ENCODE measurements around the gene SCN10A. TPM values are rescaled to one million over a fixed set of nuclear protein-coding genes. Genes with fewer than 3 reads are reported as not detected.
A peak's percentile ranks its signal among the peaks of the same experiment; 100 is the strongest.

The SCN10A gene
- polyA plus RNA-seq, 1 of the 3 experiments (the other 2 are of a cell fraction) = not detected

DNA sequence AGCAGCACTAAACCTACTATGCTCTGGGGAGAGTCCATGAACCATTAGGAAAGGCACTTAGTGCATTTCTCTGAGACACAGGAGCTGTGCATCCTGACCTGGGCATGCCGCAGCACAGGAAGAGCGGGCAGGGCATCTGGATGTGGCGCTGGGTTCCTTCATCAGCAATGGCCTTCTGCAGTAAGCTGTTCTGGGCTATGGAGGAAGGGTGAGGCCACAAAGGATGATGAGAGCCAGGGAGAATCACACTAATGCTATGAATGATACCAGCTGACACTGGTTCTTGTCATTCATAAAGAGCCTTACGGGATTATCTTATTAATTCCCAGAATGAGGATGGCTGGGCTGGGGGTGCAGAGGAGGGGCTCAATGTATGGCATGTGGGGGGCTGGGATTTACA, 12.7 kb upstream of the SCN10A start:
- Histone ChIP-seq H3K36me3 (replicated peaks in 1 of 2; ENCODE audit: control insufficient read depth in 1 of 2, insufficient read depth in 2 of 2, low read length in 1 of 2) (no peaks in the 10 kb centered on the region), H2AFZ (ENCODE audit: low read depth) (no peak overlapping the region), H3K4me1 (ENCODE audit: control insufficient read depth in 1 of 2, insufficient read depth in 2 of 2, low read depth in 1 of 2, low read length in 1 of 2) (peaks cover 14 to 17% of the 10 kb centered on the region in 2 experiments; a peak in 3 of 4 replicates), H3K27ac (ENCODE audit: low read depth in 2 of 2, low read length in 1 of 2) (peak overlapping the region in 1 of 2 experiments; percentile 47; a peak in 1 of 4 replicates), H3K27me3 (ENCODE audit: insufficient read depth) (no peaks in the 10 kb centered on the region), H3K9me3 (no peaks in the 10 kb centered on the region), H3K9ac (no peak overlapping the region), H3F3A (replicated peaks; ENCODE audit: insufficient read depth) (no peaks in the 10 kb centered on the region), H3K4me3 (ENCODE audit: low read depth in 2 of 2, low read length in 1 of 2) (no peak overlapping the region), H3K4me2 (peak overlapping the region; percentile 11; the same call in 1 of the 2 replicates), H3K9me2 (no peaks in the 10 kb centered on the region), H4K20me1 (ENCODE audit: insufficient read depth) (no peaks in the 10 kb centered on the region), H3K79me2 (ENCODE audit: insufficient read depth) (no peaks in the 10 kb centered on the region)
- TF ChIP-seq, protein P1, sequence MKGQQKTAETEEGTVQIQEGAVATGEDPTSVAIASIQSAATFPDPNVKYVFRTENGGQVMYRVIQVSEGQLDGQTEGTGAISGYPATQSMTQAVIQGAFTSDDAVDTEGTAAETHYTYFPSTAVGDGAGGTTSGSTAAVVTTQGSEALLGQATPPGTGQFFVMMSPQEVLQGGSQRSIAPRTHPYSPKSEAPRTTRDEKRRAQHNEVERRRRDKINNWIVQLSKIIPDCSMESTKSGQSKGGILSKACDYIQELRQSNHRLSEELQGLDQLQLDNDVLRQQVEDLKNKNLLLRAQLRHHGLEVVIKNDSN (IDR thresholded peaks at IDR 0.05; ENCODE audit: borderline replicate concordance, low read depth) = no peak
- TF ChIP-seq YY1 (IDR thresholded peaks at IDR 0.05; ENCODE audit: low read depth) = no peak
- TF ChIP-seq TAF1 (IDR thresholded peaks at IDR 0.05; ENCODE audit: borderline replicate concordance, low read depth, low read length) = no peak
- peak; percentile 48 for TF ChIP-seq RCOR1 (IDR thresholded peaks at IDR 0.05; ENCODE audit: low read length)
- no peak for TF ChIP-seq FOXM1 (IDR thresholded peaks at IDR 0.05; ENCODE audit: low read depth)
- ChIA-PET POLR2A (no interaction called here), CTCF (interaction anchor here (0.8 to 3.1 kb wide), 4 partner anchors 10 to 171 kb away, joined by 3 to 21 read pairs (median 4); no protein-coding TSS in a partner anchor)
- DNase-seq = peak; percentile 36
- WGBS (ENCODE audit: low lambda C conversion rate) = 73% methylated on average over 4 of the region's 4 CpGs

DNA sequence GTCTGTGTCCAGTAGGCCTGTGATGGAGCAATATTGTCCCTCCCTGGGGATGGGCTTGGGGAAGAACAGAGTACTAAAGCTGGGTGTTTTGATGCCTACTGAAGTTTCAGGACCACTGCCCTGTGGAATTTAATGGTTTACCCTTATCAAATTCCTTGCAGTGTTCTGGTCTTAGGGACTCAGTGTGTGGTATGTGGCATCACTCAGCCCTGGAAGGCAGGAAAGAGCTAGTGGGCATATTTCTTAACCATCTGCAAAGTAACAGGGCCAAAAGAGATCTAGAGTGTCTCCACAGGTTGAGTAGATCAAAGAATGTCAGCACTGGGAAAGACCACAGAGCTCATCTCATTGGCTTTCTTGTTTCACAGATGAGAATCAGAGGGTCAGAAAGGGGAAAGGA, 11.8 kb upstream of the SCN10A start:
- TF ChIP-seq FOXM1 (IDR thresholded peaks at IDR 0.05; ENCODE audit: low read depth) (no peak), SIN3A (IDR thresholded peaks at IDR 0.05; ENCODE audit: borderline replicate concordance, low read depth, low read length) (no peak), GATA2 (CRISPR knock-in tag; IDR thresholded peaks at IDR 0.05) (no peak), TCF12 (IDR thresholded peaks at IDR 0.05) (no peak), YY1 (IDR thresholded peaks at IDR 0.05; ENCODE audit: low read depth) (no peak), TAF1 (IDR thresholded peaks at IDR 0.05; ENCODE audit: borderline replicate concordance, low read depth, low read length) (no peak), NFIC (IDR thresholded peaks at IDR 0.05; ENCODE audit: borderline replicate concordance) (no peak), POLR2AphosphoS5 (IDR thresholded peaks at IDR 0.05; ENCODE audit: low read depth, low read length) (no peak), CHD2 (IDR thresholded peaks at IDR 0.05; ENCODE audit: low read length, partially characterized antibody) (no peak)
- Histone ChIP-seq H3K79me2 (ENCODE audit: insufficient read depth) (no peaks in the 10 kb centered on the region), H3K36me3 (replicated peaks in 1 of 2; ENCODE audit: control insufficient read depth in 1 of 2, insufficient read depth in 2 of 2, low read length in 1 of 2) (no peaks in the 10 kb centered on the region), H3K4me2 (no peak overlapping the region), H3K9me3 (no peaks in the 10 kb centered on the region), H3K27ac (ENCODE audit: low read depth in 2 of 2, low read length in 1 of 2) (no peak overlapping the region), H2AFZ (ENCODE audit: low read depth) (no peak overlapping the region), H4K20me1 (ENCODE audit: insufficient read depth) (no peaks in the 10 kb centered on the region), H3K9me2 (no peaks in the 10 kb centered on the region), H3K27me3 (ENCODE audit: insufficient read depth) (no peaks in the 10 kb centered on the region), H3F3A (replicated peaks; ENCODE audit: insufficient read depth) (no peaks in the 10 kb centered on the region), H3K4me3 (ENCODE audit: low read depth in 2 of 2, low read length in 1 of 2) (no peak overlapping the region), H3K9ac (no peak overlapping the region), H3K4me1 (ENCODE audit: control insufficient read depth in 1 of 2, insufficient read depth in 2 of 2, low read depth in 1 of 2, low read length in 1 of 2) (peaks cover 14 to 20% of the 10 kb centered on the region in 2 experiments; a peak in 3 of 4 replicates)
- ChIA-PET CTCF (interaction anchor here (0.9 to 3.1 kb wide), 4 partner anchors 9 to 24 kb away, joined by 3 to 21 read pairs (median 3); no protein-coding TSS in a partner anchor), POLR2A (no interaction called here)
- DNase-seq = no peak

DNA sequence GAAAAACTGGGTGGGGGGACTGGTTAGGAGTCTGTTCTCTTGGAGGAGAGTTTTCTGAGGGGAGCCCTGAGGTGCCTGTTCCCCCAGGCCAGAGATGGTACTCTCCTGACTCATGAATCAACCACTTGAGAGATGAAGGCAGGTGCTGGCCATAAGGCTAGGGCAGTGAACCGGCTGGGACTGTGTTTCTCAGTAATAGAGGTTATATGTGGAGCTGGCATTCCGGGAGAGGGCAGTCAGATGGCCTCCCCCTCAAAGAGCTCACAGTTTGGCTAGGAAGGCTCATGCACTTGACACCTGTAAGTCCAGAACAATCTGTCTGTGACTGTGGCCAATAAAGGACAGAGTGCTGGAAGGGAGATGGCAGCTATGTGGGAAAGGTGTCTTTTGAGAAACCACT, 10.0 kb upstream of the SCN10A start:
- Histone ChIP-seq H2AFZ (ENCODE audit: low read depth) (no peak overlapping the region), H3K36me3 (replicated peaks in 1 of 2; ENCODE audit: control insufficient read depth in 1 of 2, insufficient read depth in 2 of 2, low read length in 1 of 2) (no peaks in the 10 kb centered on the region), H3K79me2 (ENCODE audit: insufficient read depth) (no peaks in the 10 kb centered on the region), H3K9me2 (no peaks in the 10 kb centered on the region), H3F3A (replicated peaks; ENCODE audit: insufficient read depth) (no peaks in the 10 kb centered on the region), H4K20me1 (ENCODE audit: insufficient read depth) (no peaks in the 10 kb centered on the region), H3K27me3 (ENCODE audit: insufficient read depth) (no peaks in the 10 kb centered on the region), H3K9me3 (no peaks in the 10 kb centered on the region), H3K27ac (ENCODE audit: low read depth in 2 of 2, low read length in 1 of 2) (no peak overlapping the region), H3K4me2 (no peak overlapping the region), H3K4me3 (ENCODE audit: low read depth in 2 of 2, low read length in 1 of 2) (no peak overlapping the region), H3K4me1 (ENCODE audit: control insufficient read depth in 1 of 2, insufficient read depth in 2 of 2, low read depth in 1 of 2, low read length in 1 of 2) (peaks cover 14 to 20% of the 10 kb centered on the region in 2 experiments; a peak in 3 of 4 replicates), H3K9ac (no peak overlapping the region)
- POLR2A ChIA-PET = no interaction called here
- DNase-seq = no peak
- CTCF ChIA-PET = interaction anchor here (1.5 kb wide), 1 partner anchor 9 kb away, joined by 4 read pairs; no protein-coding TSS in a partner anchor
- 57% methylated on average over 2 of the region's 2 CpGs for WGBS (ENCODE audit: low lambda C conversion rate)
- TF ChIP-seq POLR2AphosphoS5 (IDR thresholded peaks at IDR 0.05; ENCODE audit: low read depth, low read length) (no peak), SMC3 (IDR thresholded peaks at IDR 0.05; ENCODE audit: low read depth, low read length) (no peak), MEF2A (IDR thresholded peaks at IDR 0.05; ENCODE audit: borderline replicate concordance, low read depth) (no peak), RFX5 (IDR thresholded peaks at IDR 0.05; ENCODE audit: low read length) (no peak), JUND (IDR thresholded peaks at IDR 0.05) (no peak), RCOR1 (IDR thresholded peaks at IDR 0.05; ENCODE audit: low read length) (no peak)
- TF ChIP-seq, protein P2, sequence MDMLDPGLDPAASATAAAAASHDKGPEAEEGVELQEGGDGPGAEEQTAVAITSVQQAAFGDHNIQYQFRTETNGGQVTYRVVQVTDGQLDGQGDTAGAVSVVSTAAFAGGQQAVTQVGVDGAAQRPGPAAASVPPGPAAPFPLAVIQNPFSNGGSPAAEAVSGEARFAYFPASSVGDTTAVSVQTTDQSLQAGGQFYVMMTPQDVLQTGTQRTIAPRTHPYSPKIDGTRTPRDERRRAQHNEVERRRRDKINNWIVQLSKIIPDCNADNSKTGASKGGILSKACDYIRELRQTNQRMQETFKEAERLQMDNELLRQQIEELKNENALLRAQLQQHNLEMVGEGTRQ (IDR thresholded peaks at IDR 0.05; ENCODE audit: borderline replicate concordance, low read depth, low read length) = no peak
- TF ChIP-seq, protein P3, sequence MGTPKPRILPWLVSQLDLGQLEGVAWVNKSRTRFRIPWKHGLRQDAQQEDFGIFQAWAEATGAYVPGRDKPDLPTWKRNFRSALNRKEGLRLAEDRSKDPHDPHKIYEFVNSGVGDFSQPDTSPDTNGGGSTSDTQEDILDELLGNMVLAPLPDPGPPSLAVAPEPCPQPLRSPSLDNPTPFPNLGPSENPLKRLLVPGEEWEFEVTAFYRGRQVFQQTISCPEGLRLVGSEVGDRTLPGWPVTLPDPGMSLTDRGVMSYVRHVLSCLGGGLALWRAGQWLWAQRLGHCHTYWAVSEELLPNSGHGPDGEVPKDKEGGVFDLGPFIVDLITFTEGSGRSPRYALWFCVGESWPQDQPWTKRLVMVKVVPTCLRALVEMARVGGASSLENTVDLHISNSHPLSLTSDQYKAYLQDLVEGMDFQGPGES (IDR thresholded peaks at IDR 0.05; ENCODE audit: low read depth, low read length) = no peak
- TF ChIP-seq, protein P4, sequence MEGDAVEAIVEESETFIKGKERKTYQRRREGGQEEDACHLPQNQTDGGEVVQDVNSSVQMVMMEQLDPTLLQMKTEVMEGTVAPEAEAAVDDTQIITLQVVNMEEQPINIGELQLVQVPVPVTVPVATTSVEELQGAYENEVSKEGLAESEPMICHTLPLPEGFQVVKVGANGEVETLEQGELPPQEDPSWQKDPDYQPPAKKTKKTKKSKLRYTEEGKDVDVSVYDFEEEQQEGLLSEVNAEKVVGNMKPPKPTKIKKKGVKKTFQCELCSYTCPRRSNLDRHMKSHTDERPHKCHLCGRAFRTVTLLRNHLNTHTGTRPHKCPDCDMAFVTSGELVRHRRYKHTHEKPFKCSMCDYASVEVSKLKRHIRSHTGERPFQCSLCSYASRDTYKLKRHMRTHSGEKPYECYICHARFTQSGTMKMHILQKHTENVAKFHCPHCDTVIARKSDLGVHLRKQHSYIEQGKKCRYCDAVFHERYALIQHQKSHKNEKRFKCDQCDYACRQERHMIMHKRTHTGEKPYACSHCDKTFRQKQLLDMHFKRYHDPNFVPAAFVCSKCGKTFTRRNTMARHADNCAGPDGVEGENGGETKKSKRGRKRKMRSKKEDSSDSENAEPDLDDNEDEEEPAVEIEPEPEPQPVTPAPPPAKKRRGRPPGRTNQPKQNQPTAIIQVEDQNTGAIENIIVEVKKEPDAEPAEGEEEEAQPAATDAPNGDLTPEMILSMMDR (IDR thresholded peaks at IDR 0.05) = no peak

All from SK-N-SH (cell line).